Epidermal melanocyte (primary cell): ENCODE results near the gene PSTPIP1.

Source experiments
- DNase-seq: peaks from one replicate; pipeline ENCODE4 v3.0.0; 2011; ENCODE audit warnings: low spot score; ENCODE audit not compliant: insufficient read length

Gene PSTPIP1

DNA sequence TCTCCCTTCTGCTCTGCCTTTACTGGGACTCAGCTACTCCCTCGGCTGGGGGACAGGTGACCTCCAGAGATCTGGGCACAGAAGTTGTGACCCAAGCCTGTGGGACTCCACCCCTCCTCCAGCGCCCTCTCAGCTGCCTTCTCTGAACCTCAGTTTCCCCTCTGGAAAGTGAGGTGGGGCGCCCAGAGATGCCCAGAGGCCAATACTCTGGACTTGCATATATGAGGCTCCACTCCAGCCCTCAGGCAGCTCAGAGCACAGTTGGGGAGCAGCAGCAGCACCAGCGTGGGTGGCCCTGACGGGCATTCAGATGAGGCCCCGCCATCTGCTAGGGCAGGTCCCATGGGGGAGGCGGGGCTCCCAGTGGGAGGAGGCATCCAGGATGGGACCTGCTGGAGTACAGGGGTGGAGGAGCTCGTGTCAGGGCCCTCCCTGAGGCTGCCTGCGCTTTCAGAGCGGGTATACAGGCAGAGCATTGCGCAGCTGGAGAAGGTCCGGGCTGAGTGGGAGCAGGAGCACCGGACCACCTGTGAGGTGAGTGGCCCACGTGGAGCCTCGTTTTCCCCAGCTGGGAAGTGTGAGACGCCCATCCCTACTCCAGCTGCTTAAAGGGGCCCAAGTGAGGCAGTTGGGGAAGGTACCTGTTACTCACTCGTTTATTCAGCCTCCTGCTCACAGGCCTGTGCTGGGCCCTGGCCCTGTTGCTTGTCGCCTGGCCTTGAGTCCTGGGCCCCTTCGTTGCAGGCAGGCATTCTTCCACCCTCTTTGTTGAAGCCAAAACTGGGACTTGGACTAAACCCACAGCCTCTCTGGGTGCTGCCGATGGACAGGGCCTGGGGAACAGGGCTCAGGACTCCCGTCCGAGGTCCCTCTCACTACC is 35.4 kb downstream of the PSTPIP1 start:
- DNase-seq = no peak

DNA sequence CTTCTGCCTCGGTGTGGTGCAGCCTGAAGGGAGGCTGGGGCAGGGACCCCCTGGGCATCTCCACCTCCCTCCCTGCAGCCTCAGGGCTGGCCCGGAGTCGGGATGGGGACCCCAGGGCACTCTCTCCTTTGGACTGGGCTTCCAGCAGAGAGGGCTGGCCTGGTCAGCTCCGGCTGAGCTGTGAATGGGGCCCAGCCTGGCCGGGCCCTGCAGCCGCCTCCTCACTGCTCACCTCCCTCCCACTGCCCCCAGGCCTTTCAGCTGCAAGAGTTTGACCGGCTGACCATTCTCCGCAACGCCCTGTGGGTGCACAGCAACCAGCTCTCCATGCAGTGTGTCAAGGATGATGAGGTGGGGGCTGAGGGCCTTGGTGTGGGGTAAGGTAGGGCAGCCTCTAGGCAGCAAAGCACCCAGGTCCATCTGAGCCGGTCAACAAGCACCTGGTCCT is 36.0 kb downstream of the PSTPIP1 start:
- DNase-seq = no peak

DNA sequence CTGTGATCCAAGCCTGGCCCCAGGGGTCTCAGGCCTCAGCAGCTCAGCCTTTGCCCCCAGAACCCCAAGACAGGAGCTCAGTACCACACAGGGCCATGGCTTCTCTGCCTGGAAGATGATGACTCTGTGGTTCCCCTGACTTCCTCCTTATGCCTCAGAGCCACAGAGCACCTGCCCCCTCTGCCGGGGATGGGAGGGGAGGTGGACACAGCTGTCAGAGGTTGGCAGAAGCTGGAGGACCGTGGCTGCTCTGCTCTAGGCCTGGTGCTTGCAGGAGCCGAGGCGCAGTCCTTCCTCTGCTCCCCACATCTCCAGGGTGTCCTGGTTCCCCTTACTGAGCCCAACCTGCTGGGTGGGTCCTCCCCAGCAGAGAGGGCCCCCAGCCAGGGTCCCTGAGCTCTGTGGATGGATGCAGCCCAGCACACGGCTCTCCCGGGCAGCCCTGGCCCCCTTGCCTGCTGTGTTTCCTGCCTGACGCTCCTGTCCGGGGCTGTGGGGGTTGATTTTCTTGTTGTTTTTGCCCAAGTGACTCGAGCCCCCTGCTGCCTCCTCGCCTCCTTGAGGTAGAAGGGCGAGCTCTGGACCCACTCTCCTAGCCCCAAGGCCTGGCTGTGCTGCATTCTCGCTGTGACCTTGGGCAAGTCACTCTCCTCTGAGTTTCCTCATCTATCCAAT is 36.6 kb downstream of the PSTPIP1 start:
- DNase-seq = no peak

GRCh38 chr15:77032052-77032646 is 37.2 kb downstream of the PSTPIP1 start:
- no peak for DNase-seq

- no peak for DNase-seq
Measured at GRCh38 chr15:77032647-77033416, 37.9 kb downstream of the PSTPIP1 start.

- no peak for DNase-seq
Measured at GRCh38 chr15:77033417-77033728, 38.4 kb downstream of the PSTPIP1 start.

DNA sequence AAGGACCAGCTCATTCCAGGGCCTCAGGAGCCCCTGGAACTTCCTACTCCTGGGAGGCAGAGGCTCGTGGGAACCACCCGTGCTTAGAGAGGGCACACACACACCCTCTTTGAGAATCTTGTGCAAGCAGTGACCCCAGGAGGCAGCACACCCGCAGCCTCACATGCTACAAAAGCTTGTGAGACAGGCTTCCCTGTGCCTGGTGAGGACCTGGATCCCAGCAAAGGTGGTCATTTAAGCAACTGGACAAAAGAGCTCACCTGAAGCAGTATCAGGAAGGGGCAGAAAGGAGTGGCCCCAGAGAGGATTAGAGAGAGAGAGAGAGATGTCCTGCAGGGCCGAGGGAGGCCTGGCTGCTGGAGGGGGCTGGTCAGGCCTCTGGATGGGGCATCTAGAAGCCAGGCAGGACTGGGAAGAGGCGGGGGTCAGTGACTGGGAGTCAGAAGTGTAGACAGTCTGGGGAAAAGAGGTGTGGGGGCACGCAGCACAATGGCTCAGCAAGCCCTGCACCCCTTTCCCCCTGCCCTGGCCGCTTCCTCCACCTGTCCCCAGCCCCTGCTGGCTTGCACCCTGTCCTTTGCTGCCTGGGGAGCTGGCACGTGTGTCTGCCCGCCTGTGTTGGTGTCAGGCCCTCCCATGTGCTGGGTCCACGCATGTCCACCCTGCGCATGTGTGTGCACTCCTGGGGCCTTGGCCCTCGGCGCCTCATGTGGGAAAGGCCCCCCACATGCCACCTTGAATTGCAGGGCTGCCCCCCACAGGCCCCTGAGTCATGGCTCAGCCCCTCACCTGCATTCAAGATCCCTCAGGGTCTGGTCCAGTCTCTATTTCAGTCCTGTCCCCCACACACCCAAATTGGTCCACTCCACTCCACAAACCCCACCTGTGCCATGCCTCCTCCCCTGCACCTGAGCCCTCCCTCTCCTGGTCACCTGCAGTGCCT is 39.1 kb downstream of the PSTPIP1 start:
- no peak for DNase-seq

DNA sequence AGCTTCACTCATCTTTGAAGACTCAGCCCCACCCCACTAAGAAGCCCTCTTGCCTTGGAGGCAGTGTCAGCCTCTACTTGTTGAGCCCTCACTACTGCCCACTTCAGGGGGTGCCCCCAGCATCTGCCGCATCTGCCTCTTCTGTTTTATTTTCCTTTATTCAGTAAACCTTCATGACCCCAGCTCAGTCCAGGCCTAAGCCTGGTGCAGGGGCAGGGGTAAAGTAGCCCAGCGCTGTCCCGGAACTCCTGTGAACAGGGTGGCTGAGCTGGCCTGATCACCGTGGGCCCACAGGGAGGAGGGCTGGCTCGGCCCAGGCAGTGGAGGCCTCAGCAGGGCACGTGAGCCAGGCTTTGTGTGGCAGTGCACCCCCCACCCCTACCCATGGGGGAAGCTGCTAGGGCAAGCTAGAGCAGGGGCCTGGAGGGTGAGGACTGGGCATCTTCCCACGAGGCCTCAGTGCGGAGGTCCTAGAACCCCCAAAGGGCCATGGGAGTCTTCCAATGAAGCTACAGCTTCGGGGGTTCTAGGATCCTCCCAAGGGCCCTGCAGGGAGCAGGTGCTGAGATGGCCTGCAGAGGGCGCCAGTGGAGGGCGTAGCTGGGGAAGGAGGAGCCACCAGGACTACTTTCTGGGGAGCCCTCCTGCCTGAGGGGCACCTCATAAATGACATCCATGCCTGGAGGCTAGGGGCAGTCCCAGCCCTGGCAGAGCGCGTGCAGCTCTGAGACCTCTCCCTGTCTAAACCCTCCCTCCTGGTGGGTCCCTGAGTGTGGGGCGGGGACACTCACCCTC is 40.0 kb downstream of the PSTPIP1 start:
- DNase-seq = no peak

- DNase-seq = no peak
Measured at GRCh38 chr15:77035584-77035983, 40.7 kb downstream of the PSTPIP1 start.

- no peak for DNase-seq
Measured at GRCh38 chr15:77035999-77036471, 41.1 kb downstream of the PSTPIP1 start.

- no peak for DNase-seq
Measured at GRCh38 chr15:77036537-77037387, 41.8 kb downstream of the PSTPIP1 start.

DNA sequence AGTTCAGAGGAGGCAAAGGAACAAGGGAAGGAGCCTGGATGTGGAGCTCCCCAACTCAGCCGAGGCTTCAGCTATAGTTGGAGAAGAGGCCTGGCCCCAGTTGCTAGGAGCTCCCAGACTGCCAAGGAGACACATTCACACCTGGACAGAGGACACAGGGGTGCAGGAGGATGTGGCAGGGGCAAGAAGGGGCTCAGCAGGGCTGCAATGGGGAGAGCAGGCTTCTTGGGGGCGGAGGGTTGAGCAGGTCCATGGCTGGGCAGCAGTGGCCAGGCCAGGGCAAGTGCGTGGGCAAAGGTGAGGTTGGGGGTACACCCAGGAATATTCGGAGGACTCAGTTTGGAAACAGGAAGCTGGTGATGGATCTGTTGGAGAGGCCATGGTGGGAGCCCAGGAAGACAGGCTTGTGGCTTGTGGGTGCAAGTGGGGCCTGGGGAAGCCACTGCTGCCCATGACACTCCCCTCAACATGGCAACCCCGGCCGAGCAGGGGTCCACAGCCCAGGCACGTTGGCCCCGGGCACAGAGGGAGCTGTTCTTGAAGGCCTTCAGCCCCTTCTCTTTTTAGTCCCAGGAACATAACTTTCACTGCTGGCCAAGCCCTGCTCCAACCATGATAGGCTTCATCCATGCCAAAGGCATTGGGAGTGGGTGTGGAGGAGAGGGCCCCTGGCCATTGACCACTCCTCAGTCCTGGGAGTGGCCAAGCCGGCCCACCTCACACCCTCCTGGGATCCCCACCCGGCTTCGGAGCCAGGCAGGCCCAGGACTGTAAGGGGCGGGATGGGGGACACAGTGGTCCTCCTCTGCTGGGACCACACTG is 42.7 kb downstream of the PSTPIP1 start:
- DNase-seq = no peak

GRCh38 chr15:77038312-77039216 is 43.6 kb downstream of the PSTPIP1 start:
- no peak for DNase-seq

- no peak for DNase-seq
Measured at GRCh38 chr15:77039217-77039533, 44.2 kb downstream of the PSTPIP1 start.

DNA sequence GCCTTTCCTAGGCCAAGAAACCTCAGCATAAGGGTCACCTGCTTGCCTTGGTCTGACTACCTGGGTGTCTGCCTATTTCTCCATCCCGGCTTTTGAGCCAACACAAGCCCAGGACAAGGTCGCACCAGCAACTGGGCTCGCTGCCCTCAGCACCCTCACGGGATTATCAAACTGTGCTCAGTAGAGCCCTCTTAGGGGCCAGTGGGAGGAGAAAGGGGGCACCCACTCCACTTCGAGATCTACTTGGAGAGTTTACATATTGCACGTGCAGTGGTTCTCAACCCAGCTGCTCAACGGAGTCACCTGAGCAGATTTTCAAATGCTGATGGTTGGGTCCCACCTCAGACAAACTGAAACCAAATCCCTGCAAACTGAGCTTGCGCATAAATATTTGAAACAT is 44.9 kb downstream of the PSTPIP1 start:
- DNase-seq = no peak

GRCh38 chr15:77040673-77041072 is 45.7 kb downstream of the PSTPIP1 start:
- DNase-seq = no peak
